Small intestine (tissue), 7 donors: ENCODE results near the gene CFAP43. TPM values are rescaled to one million over a fixed set of nuclear protein-coding genes. Genes with fewer than 3 reads are reported as not detected.
A peak's percentile ranks its signal among the peaks of the same experiment; 100 is the strongest.

Source experiments
- DNase-seq, 2 donors: peaks; one replicate each; pipeline versions ENCODE4 v3.0.0 to v3.0.0-alpha.2; 2013
- FAIRE-seq: peaks from 2 replicates; lab custom pipeline; 2012; peaks lifted over from hg19 to GRCh38; lab: Jason Lieb, UNC
- H3K27ac ChIP-seq, 3 donors: one replicate each; pipeline ENCODE4 v1.5.1; 2013; ENCODE audit warnings: low read length in 2 of 3, mild to moderate bottlenecking in 2 of 3, control low read depth in 1 of 3, inconsistent platforms in 1 of 3, low read depth in 1 of 3, moderate library complexity in 1 of 3
- H3K27me3 ChIP-seq, 3 donors: one replicate each; pipeline ENCODE4 v1.6.1; 2013; ENCODE audit warnings: low read length in 3 of 3, inconsistent platforms in 1 of 3; ENCODE audit not compliant: control insufficient read depth in 3 of 3, insufficient read depth in 3 of 3
- H3K36me3 ChIP-seq, 3 donors: one replicate each; pipeline ENCODE4 v1.6.1; 2013; ENCODE audit warnings: low read length in 3 of 3, inconsistent platforms in 1 of 3, low read depth in 1 of 3, mild to moderate bottlenecking in 1 of 3, moderate library complexity in 1 of 3; ENCODE audit not compliant: control insufficient read depth in 3 of 3, insufficient read depth in 2 of 3
- H3K4me1 ChIP-seq, 3 donors: one replicate each; pipeline ENCODE4 v1.6.1; 2013; ENCODE audit warnings: low read length in 2 of 3, inconsistent platforms in 1 of 3, low read depth in 1 of 3, mild to moderate bottlenecking in 1 of 3, moderate library complexity in 1 of 3; ENCODE audit not compliant: control insufficient read depth in 3 of 3, insufficient read depth in 2 of 3
- H3K4me3 ChIP-seq, 3 donors: one replicate each; pipeline ENCODE4 v1.5.1; 2013; ENCODE audit warnings: low read length in 3 of 3, control low read depth in 1 of 3, inconsistent platforms in 1 of 3, low read depth in 1 of 3, mild to moderate bottlenecking in 1 of 3, moderate library complexity in 1 of 3
- H3K9me3 ChIP-seq, 2 donors: one replicate each; pipeline ENCODE4 v1.6.1; 2013; ENCODE audit warnings: low read depth in 1 of 2, low read length in 1 of 2; ENCODE audit not compliant: control insufficient read depth in 2 of 2, insufficient read depth in 1 of 2
- WGBS, 3 donors: extraction: QIAGEN DNeasy Blood & Tissue Kit; methylation state at CpG; one replicate each; pipeline ENCODE4 v1.1.7; 2013; 5-methylcytosine and 5-hydroxymethylcytosine counted together
- polyA plus RNA-seq, 4 donors: library from polyadenylated mRNA; stranded (reverse) in 3 of 4; unstranded in 1 of 4; fragments of 200-250 nt in 3 of 4; fragments of 120-200 nt in 1 of 4; gene quantifications; one replicate each; pipeline versions ENCODE4 v1.2.1 to v1.2.3, GENCODE V29; 2013
- donor health status: healthy with polysubstance abuse.
- donor health status: control.
- donor health status: control.
- donor health status: Bipolar disorder and iron deficiency.
- donor health status: healthy.

The CFAP43 gene
- polyA plus RNA-seq, 4 donors: 0.21 to 7.2 TPM; not detected in 2

- FAIRE-seq: no peak
These were observed 104.0 kb downstream of the CFAP43 start for GRCh38 chr10:104128214-104128613.

DNA sequence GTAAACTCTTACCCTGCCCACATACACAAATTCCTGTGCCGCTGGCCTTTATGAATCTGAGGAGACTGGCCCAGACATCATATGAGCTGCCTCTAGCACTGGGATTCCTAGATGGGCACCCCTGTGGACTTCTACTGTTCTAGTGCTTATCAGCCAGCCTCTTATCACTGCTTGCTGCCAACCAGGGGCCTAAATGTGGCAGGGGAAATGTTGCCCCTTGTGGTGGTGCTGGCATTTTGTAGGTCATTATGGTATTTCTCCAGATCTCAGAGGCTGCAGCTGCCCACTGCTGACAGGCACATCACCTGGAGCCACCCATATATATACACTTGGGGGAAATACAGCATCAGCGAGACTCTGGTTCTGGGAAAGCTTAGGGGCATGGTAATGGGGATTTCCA is 104.8 kb downstream of the CFAP43 start:
- DNase-seq (no peak), FAIRE-seq (no peak)
- Histone ChIP-seq H3K36me3 (peaks cover 0 to 3% (median 0%) of the 10 kb centered on the region in 3 donors), H3K4me1 (peaks cover 0 to 2% (median 0%) of the 10 kb centered on the region in 3 donors), H3K4me3 (no peak overlapping the region), H3K27me3 (no peaks in the 10 kb centered on the region), H3K9me3 (no peaks in the 10 kb centered on the region), H3K27ac (no peak overlapping the region)
- WGBS, 3 donors: 76 to 90% (median 87%) methylated on average over 2 of the region's 2 CpGs

More at GRCh38 chr10:104128214-104128613, 104.0 kb downstream of the CFAP43 start:
- Histone ChIP-seq H3K9me3 (no peaks in the 10 kb centered on the region), H3K36me3 (peaks cover 0 to 3% (median 0%) of the 10 kb centered on the region in 3 donors), H3K4me3 (no peak overlapping the region), H3K4me1 (peaks cover 0 to 2% (median 0%) of the 10 kb centered on the region in 3 donors), H3K27ac (no peak overlapping the region), H3K27me3 (no peaks in the 10 kb centered on the region)
- DNase-seq: no peak
- 68 to 84% (median 76%) methylated on average over 2 of the region's 2 CpGs for WGBS, 3 donors

DNA sequence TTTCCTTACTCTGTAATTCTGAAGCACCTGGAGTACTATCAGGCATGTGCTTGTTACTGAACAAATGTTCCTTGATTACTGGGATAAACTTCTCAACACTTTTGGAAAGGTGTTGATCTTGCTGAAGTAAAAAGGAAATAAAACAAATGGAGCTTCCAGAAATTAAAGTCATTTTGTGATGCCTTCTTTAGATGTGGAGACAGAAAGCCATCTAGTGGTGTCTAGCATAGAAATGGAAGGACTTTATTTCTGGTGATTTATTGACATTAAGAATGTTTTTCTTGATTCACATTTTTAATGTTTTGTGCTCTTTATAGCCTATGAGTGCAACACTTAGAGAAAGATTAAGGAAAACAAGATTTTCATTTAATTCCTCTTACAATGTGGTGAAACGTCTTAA is 108.8 kb downstream of the CFAP43 start:
- Histone ChIP-seq H3K36me3 (peaks cover 0 to 3% (median 0%) of the 10 kb centered on the region in 3 donors), H3K27me3 (no peaks in the 10 kb centered on the region), H3K4me1 (peaks cover 0 to 7% (median 3%) of the 10 kb centered on the region in 3 donors), H3K27ac (no peak overlapping the region), H3K4me3 (no peak overlapping the region), H3K9me3 (no peaks in the 10 kb centered on the region)
- WGBS, 3 donors: 70 to 86% (median 84%) methylated on average over 1 of the region's 1 CpG
- DNase-seq (peak in 1 of 2 donors; percentile 11), FAIRE-seq (peak; percentile 87)

DNA sequence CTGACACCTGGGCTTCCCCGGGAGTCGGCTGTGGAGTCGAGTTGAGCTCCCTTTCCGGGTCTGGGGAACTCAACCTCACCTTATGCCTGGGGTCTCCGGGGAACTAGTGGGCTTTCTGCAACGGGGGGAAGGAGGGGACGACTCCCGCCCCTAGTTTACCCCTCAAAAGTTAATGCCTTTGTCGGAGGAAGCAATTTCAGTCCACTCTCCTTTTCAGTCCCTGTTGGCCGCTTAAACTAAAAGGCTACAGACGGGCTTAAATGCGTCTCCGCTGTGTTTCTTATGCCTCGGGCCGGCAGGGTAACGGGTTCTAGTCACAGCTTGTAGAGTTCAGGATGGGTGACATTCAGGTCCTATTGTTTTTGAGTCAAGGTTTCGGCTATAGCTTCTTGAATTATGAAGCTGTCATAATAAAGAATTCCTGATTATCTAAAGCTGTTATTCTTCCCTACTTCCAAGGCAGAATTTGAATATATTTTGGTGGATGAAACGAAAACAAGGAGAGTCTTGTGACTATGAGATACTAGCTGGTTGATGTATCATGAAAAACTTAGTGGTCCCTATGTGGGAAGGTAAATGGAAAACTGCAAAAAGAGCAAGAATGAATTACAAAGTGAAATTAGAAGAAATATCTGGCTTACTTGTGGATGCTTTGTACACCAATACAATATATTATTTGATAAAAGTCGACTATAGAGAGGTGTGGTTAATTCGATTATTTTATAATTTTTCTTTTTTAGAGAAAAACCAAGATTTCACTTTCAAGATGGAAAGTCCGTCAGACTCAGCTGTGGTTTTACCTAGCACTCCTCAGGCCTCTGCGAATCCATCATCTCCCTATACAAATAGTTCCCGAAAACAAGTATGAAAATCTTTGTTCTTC is 109.7 kb downstream of the CFAP43 start:
- H3K9me3 ChIP-seq: no peaks in the 10 kb centered on the region
- FAIRE-seq: no peak

DNA sequence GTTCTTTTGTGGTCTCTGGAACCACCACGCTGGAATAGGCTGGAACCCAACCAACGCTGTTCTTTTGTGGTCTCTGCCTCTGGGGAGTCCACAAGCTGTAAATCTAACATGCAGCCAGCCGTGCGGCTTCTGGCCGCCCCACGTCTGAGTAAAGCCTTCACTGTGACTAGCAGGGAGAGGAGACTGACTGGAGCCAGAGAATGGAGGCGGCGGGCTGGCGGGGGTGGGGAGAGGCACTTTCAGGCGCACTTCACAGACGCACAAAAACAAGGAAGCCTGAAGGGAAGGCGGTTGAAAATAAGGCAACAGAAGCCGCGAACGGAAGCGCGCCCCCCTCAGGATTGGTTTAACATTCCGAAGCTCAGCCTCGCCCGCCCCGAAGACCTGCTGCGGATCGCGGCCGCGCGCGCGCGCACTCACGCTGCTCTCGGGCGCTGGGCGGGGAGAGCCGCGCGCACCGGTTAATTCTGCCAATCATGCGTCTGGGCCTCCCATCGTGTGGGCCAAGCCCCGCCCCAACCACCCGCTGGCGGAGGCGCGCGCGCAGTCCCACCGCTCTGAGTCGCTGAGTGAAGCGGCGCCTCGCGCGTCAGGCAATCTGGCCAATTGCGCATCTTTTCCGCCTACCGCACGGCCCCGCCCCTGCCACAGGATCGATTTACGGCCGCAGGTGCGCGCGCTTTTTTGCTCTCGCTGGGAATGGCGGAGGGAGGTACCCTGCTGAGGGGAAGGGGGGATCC is 110.5 kb downstream of the CFAP43 start, which contains the start of gene SFR1:
TSS of gene SFR1 (plus strand) at position 687 of the 740 bp plus-strand sequence. CDS start at position 700, 13 bp downstream.
- DNase-seq (peak; percentile 99 to 100), FAIRE-seq (no peak)
- H3K27me3 ChIP-seq: no peaks in the 10 kb centered on the region
- no peaks in the 10 kb centered on the region for H3K9me3 ChIP-seq
- peaks cover 0 to 14% (median 3%) of the 10 kb centered on the region in 3 donors for H3K4me1 ChIP-seq
- WGBS, 3 donors: 0 to 1% (median 0%) methylated on average over 63 to 67 of the region's 67 CpGs
- peak within 1 kb of the TSS; percentile 63 to 79 (median 73) for H3K4me3 ChIP-seq
- H3K36me3 ChIP-seq: peaks cover 0 to 3% (median 0%) of the 10 kb centered on the region in 3 donors
- H3K27ac ChIP-seq: peak within 1 kb of the TSS; percentile 95 to 100 (median 99)

More for the DNA sequence above, 109.7 kb downstream of the CFAP43 start:
- DNase-seq: no peak
- H3K4me1 ChIP-seq: peaks cover 0 to 11% (median 3%) of the 10 kb centered on the region in 3 donors
- no peaks in the 10 kb centered on the region for H3K27me3 ChIP-seq
- peak overlapping the region; percentile 78 to 87 (median 82) for H3K27ac ChIP-seq
- 15 to 18% (median 16%) methylated on average over 23 of the region's 23 CpGs for WGBS, 3 donors
- H3K36me3 ChIP-seq: peaks cover 0 to 3% (median 0%) of the 10 kb centered on the region in 3 donors
- H3K4me3 ChIP-seq: peak overlapping the region; percentile 63 to 79 (median 73)

DNA sequence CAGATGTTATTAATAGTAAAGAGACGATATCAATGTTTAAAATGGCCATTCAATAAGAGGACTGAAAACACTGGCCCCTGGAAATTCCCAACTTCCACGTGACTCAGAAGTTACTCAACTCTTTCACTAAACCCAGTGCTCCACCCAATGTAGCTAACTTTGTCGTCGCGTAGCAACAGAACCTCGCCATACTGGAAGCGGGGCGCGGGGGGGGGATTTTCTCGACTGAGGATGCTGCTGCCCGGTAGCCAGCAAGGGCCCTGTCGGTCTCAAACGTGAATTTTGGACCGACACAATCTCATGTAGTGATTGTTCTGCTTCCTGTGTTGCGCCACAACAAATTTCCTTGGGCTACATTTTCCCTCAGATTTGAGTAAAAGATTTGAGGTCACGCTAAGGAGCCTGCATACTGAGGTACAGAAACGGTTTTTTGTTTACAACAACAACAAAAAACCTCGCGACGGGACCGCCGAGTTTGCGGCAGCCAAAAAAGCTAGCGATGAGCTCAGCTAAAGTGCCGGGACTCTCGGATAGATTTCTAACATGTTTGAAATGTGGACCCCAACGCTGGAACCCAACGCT is 111.2 kb downstream of the CFAP43 start:
- FAIRE-seq (no peak), DNase-seq (peak; percentile 93 to 95)
- Histone ChIP-seq H3K27me3 (no peaks in the 10 kb centered on the region), H3K9me3 (no peaks in the 10 kb centered on the region), H3K36me3 (peaks cover 0 to 3% (median 0%) of the 10 kb centered on the region in 3 donors), H3K4me3 (peak overlapping the region; percentile 46 to 63 (median 59)), H3K27ac (peak overlapping the region; percentile 95 to 100 (median 99)), H3K4me1 (peaks cover 0 to 14% (median 3%) of the 10 kb centered on the region in 3 donors)
- WGBS, 3 donors: 0 to 1% (median 0%) methylated on average over 28 of the region's 28 CpGs

- Histone ChIP-seq H3K4me1 (peaks cover 0 to 14% (median 3%) of the 10 kb centered on the region in 3 donors), H3K36me3 (peaks cover 0 to 3% (median 0%) of the 10 kb centered on the region in 3 donors), H3K4me3 (peak overlapping the region; percentile 7 to 63 (median 59)), H3K9me3 (no peaks in the 10 kb centered on the region), H3K27me3 (no peaks in the 10 kb centered on the region), H3K27ac (peak overlapping the region; percentile 95 to 100 (median 99))
- no peak for DNase-seq
- FAIRE-seq: no peak
- WGBS, 3 donors: 16 to 43% (median 27%) methylated on average over 2 of the region's 2 CpGs
These were observed 111.7 kb downstream of the CFAP43 start for GRCh38 chr10:104120512-104120902.
